D721Med (cell line): Measurements from ENCODE around the gene DNASE1L1.

ENCODE experiments used
- DNase-seq: peaks from one replicate; pipeline ENCODE4 v3.0.0; 2011; ENCODE audit warnings: low spot score; ENCODE audit not compliant: insufficient read length
- FAIRE-seq: peaks from 2 replicates; lab custom pipeline; 2011; peaks lifted over from hg19 to GRCh38; lab: Jason Lieb, UNC
- TF ChIP-seq, protein P1 (sequence below): IDR thresholded peaks from 2 replicates; pipeline ENCODE4 v1.5.1; 2012; ENCODE audit warnings: mild to moderate bottlenecking, control low read depth; ENCODE audit not compliant: insufficient read depth; ENCODE audit errors: missing control alignments

The DNASE1L1 gene

DNA sequence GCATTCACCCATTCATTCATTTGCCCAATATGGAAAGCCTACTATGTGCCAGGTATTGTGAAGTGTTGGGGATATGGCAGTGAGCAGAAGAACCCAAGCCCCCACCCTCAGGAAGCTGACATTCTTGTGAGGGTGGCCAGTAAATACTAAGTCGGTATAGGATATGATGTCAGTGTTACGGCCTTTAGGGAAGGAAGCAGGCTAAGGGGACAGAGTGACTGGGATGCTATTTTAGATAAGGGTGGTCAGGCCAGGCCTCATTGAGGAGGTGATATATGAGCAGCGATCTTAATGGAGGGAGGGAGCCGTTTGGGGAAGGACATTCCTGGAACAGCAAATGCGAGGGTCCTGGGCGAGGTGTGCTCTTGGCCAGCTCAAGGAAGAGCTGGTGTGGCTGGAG lies 21.4 kb upstream of the DNASE1L1 start:
- no peak for DNase-seq
- TF ChIP-seq, protein P1, sequence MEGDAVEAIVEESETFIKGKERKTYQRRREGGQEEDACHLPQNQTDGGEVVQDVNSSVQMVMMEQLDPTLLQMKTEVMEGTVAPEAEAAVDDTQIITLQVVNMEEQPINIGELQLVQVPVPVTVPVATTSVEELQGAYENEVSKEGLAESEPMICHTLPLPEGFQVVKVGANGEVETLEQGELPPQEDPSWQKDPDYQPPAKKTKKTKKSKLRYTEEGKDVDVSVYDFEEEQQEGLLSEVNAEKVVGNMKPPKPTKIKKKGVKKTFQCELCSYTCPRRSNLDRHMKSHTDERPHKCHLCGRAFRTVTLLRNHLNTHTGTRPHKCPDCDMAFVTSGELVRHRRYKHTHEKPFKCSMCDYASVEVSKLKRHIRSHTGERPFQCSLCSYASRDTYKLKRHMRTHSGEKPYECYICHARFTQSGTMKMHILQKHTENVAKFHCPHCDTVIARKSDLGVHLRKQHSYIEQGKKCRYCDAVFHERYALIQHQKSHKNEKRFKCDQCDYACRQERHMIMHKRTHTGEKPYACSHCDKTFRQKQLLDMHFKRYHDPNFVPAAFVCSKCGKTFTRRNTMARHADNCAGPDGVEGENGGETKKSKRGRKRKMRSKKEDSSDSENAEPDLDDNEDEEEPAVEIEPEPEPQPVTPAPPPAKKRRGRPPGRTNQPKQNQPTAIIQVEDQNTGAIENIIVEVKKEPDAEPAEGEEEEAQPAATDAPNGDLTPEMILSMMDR: no peak
- FAIRE-seq: no peak

DNA sequence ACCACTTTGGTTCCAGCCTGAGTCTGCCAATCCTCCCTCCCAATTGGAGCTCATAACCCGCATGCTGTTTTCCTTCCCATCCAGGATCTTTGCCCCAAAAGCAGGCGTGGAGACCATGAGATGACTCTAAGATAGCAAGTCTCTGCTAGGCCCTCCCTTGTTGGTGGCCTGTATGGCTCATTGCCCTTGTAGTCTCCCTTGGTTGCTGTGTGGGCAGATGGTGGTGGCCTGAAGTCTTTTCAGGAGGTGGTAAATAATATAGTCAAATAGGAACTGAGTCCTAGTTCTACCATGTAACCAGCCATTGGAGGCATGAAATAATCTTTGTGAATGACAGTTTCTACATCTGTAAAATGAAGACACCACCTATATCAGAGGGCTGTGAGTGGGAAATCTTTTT lies 20.7 kb upstream of the DNASE1L1 start:
- TF ChIP-seq, protein P1: no peak
- no peak for DNase-seq
- FAIRE-seq: no peak

DNA sequence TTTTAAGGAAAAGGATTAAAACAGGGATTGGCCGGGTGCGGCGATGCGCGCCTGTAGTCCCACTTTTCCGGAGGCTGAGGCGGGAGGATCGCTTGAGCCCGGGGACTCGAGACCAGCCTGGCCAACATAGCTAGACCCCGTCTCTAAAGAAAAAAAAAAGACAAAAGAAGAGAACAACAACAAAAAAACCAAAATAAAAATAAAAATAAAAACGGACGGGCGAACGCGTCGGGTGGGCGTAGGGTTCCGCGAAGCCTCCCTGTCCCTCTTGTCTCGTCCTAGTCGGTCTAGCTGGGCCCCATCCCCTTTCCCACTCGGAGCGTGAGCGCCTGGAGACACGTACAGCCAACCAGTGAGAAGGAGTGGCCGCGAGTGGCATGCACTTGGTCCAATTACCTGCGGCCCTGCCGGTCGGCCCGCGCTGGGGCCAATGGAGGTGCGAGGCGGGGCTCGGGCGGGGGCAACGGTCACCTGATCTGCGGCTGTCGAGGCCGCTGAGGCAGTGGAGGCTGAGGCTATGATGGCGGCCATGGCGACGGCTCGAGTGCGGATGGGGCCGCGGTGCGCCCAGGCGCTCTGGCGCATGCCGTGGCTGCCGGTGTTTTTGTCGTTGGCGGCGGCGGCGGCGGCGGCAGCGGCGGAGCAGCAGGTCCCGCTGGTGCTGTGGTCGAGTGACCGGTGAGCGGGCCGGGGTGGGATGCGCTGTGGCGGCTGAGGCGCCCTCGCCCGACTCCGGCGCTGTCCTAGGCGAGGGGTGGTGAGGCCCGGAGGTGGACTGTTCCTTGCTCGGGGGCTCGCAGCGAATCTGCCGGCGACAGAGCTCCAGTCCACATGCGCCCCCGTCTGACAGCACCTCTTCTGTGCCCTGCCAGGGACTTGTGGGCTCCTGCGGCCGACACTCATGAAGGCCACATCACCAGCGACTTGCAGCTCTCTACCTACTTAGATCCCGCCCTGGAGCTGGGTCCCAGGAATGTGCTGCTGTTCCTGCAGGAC lies 19.4 kb upstream of the DNASE1L1 start, which contains the start of gene ATP6AP1:
ATP6AP1 (plus strand) TSS at position 502 of the 996 bp plus-strand sequence; CDS start at position 518, 16 bp downstream.
- TF ChIP-seq, protein P1: no peak
- DNase-seq (peak; percentile 75), FAIRE-seq (no peak)

DNA sequence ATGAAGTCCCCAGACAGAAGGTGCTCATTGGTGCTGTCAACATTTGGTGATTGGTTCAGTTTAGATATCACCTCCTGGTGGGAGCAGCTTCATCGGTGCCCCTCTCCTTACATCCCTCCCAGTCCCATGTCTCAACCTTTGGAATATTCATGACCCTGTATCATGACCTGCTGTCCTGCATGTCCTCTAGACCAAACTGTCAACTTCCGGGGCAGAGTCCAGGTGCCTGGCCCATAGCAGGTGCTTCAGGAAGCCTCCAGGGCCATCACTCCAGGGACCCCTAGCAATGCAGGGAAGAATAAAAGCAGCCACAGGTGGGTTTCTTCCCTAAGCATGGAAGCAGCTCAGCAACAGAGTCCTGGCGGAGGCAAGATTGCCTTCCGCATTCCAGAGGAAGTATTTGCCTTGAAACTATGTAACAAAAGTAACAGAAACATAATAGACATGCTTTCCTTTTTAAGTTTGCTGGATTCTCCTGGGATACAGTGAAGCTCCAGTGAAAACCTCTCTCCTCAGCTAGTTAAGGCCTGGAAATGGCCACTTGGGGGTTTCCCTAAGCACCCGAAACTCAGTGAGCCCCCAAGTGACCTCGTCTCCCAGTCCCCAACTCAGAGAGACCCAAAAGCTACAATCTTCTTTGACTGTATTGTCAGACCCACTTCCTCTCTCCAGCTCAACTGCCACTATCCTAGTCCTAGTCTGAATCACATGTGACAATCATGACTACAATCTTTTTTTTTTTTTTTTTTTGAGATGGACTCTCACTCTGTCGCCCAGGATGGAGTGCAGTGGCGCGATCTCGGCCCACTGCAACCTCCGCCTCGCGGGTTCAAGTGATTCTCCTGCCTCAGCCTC lies 18.1 kb upstream of the DNASE1L1 start:
- FAIRE-seq (no peak), DNase-seq (no peak)
- TF ChIP-seq, protein P1: no peak

DNA sequence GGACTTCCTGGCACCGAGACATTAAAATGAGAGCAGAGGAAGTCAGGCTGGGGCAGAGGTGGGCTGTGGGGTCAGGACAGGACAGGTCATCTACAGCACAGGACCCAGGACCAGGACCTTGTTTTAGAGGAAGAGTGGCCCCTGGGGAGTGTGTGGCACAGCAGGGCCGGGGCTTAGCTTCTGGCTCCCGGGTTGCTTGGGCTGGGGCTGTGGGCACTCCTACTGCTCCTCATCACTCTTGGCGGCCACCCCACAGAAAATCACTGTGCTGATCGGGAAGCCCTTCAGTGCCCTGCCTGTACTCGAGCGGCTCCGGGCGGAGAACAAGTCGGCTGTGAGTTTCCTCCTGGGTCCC lies 11.3 kb upstream of the DNASE1L1 start:
- DNase-seq (no peak), FAIRE-seq (no peak)
- TF ChIP-seq, protein P1: no peak

DNA sequence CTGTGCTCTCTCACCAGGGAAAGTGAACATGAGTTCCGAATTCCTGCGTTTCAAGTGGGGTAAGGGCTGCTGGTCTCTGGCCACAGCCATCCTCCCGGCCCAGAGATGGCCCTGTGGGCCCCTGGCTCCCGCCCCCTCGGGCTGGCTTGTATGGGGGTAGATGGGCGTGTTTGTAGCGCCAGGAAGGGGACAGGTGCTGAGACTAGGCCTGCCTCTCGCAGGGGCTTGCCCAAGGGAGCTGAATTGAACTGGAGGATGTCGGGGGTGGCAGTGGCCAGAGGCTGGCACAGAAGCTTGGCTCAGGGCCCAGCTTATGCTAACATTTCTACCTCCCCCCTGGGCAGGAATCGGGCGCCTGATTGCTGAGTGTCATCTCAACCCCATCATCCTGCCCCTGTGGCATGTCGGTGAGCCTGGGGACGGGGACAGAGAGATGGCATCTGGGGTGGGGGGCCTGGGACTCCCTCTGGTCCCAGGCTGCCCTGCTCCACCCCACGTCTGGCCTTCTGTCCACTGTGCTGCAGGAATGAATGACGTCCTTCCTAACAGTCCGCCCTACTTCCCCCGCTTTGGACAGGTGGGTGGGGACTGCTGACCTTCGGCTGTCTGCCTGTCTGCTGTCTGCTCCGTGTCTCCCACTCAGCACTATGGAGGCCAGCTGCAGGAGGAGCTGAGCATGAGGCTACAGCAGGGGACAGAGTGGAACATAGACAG lies 10.8 kb upstream of the DNASE1L1 start:
- FAIRE-seq (no peak), DNase-seq (no peak)
- TF ChIP-seq, protein P1: no peak
